Calu3 (cell line): ENCODE measurements around the gene ANP32B. TPM values are rescaled to one million over a fixed set of nuclear protein-coding genes. Genes with fewer than 3 reads are reported as not detected.
"Not testable (repeated sequence)": the region's sequence is repeated elsewhere in the genome, so short reads cannot be mapped to it uniquely, and the experiment has no call there.

Source experiments
- BruUV-seq: library from RNA; stranded (reverse); fragments of 400-500 nt; replicated peaks from 2 replicates; lab custom pipeline; 2021; lab: Mats Ljungman, UMichigan
- CTCF ChIA-PET: fragments of 300-600 bp; sonication (Branson Sonifier 250); formaldehyde crosslinking; loops from one replicate; lab custom pipeline; 2022; ENCODE audit warnings: antibody characterized with exemption; lab: Charles Lee
- DNase-seq: peaks from one replicate; pipeline ENCODE4 v3.0.0; 2022
- H3K27ac Mint-ChIP-seq: one replicate; pipeline ENCODE4 v1.8.0; 2022; ENCODE audit warnings: mixed read lengths; ENCODE audit not compliant: unreplicated experiment
- H3K27me3 Mint-ChIP-seq: one replicate; pipeline ENCODE4 v1.8.0; 2022; ENCODE audit warnings: mixed read lengths; ENCODE audit not compliant: unreplicated experiment
- H3K36me3 Mint-ChIP-seq: one replicate; pipeline ENCODE4 v1.8.0; 2022; ENCODE audit warnings: mild to moderate bottlenecking, moderate library complexity, mixed read lengths; ENCODE audit not compliant: insufficient read depth, unreplicated experiment
- H3K4me1 Mint-ChIP-seq: one replicate; pipeline ENCODE4 v1.8.0; 2022; ENCODE audit warnings: mild to moderate bottlenecking, low read depth, mixed read lengths; ENCODE audit not compliant: unreplicated experiment
- H3K4me3 Mint-ChIP-seq: one replicate; pipeline ENCODE4 v1.8.0; 2022; ENCODE audit warnings: mild to moderate bottlenecking, low read depth, moderate library complexity, mixed read lengths; ENCODE audit not compliant: unreplicated experiment
- H3K9me3 Mint-ChIP-seq: one replicate; pipeline ENCODE4 v1.8.0; 2022; ENCODE audit warnings: low read depth, mixed read lengths; ENCODE audit not compliant: unreplicated experiment
- CTCF ChIP-seq: fragments of 200-600 bp; IDR thresholded peaks from one replicate; pipeline ENCODE4 v1.8.0; 2022; ENCODE audit warnings: antibody characterized with exemption; ENCODE audit not compliant: unreplicated experiment
- intact Hi-C: fragments of 100-400 bp; cut with micrococcal nuclease; formaldehyde crosslinking; loops from one replicate; pipeline ENCODE4 v1.10.0; 2022; ENCODE audit not compliant: unreplicated experiment
- total RNA-seq: library from RNA; stranded (reverse); gene quantifications from 2 replicates; pipeline ENCODE4 v1.2.3, GENCODE V29; 2022

The ANP32B gene
- total RNA-seq, 1 experiment from 2014 or later, result 135 TPM

- CTCF ChIA-PET, result no interaction called here
- H3K27ac Mint-ChIP-seq, result no peak overlapping the region
- intact Hi-C loops, result no loop called here
- no peaks in the 10 kb centered on the region for H3K9me3 Mint-ChIP-seq
- H3K4me3 Mint-ChIP-seq, result no peak overlapping the region
- no TSS peak for BruUV-seq
- peaks cover 46% of the 10 kb centered on the region for H3K36me3 Mint-ChIP-seq
- no peaks in the 10 kb centered on the region for H3K4me1 Mint-ChIP-seq
- H3K27me3 Mint-ChIP-seq, result no peaks in the 10 kb centered on the region
- no peak for TF ChIP-seq CTCF
- DNase-seq, result no peak
Observed at GRCh38 chr9:98019098-98019497, 36.0 kb downstream of the ANP32B start.

- DNase-seq, H3K27me3 Mint-ChIP-seq, H3K9me3 Mint-ChIP-seq, CTCF ChIA-PET, BruUV-seq, H3K4me3 Mint-ChIP-seq, H3K4me1 Mint-ChIP-seq, intact Hi-C loops, H3K27ac Mint-ChIP-seq: not testable (repeated sequence)
- H3K36me3 Mint-ChIP-seq, result peaks cover 38% of the 10 kb centered on the region
Observed at GRCh38 chr9:98019869-98020268, 36.7 kb downstream of the ANP32B start.

GRCh38 chr9:98020476-98021145 lies 37.5 kb downstream of the ANP32B start:
- TF ChIP-seq CTCF, result no peak
- CTCF ChIA-PET, result interaction anchor here (0.6 kb wide), 1 partner anchor 24 kb away, joined by 3 read pairs; no protein-coding TSS in a partner anchor
- no peaks in the 10 kb centered on the region for H3K27me3 Mint-ChIP-seq
- BruUV-seq, result no TSS peak
- no peak for DNase-seq
- no peaks in the 10 kb centered on the region for H3K9me3 Mint-ChIP-seq
- H3K4me3 Mint-ChIP-seq, result no peak overlapping the region
- H3K36me3 Mint-ChIP-seq, result peaks cover 30% of the 10 kb centered on the region
- no peaks in the 10 kb centered on the region for H3K4me1 Mint-ChIP-seq
- intact Hi-C loops, result no loop called here
- no peak overlapping the region for H3K27ac Mint-ChIP-seq

GRCh38 chr9:98021306-98022040 lies 38.3 kb downstream of the ANP32B start:
- CTCF ChIA-PET, result no interaction called here
- H3K27me3 Mint-ChIP-seq, result no peaks in the 10 kb centered on the region
- no TSS peak for BruUV-seq
- peaks cover 22% of the 10 kb centered on the region for H3K36me3 Mint-ChIP-seq
- no peak for DNase-seq
- H3K9me3 Mint-ChIP-seq, result no peaks in the 10 kb centered on the region
- TF ChIP-seq CTCF, result no peak
- H3K4me3 Mint-ChIP-seq, result no peak overlapping the region
- intact Hi-C loops, result no loop called here
- H3K27ac Mint-ChIP-seq, result no peak overlapping the region
- no peaks in the 10 kb centered on the region for H3K4me1 Mint-ChIP-seq
